AG08396 (cell line): ENCODE data around the gene DDAH2.

Experiments
- DNase-seq: peaks from one replicate; pipeline ENCODE4 v3.0.0; 2012; ENCODE audit warnings: low spot score, mixed read lengths

The DDAH2 gene

GRCh38 chr6:31728767-31729514 is at the start of gene DDAH2:
Gene DDAH2, minus strand, starts transcription at chr6:31729299. Its CDS starts 138 bp downstream, at chr6:31729161.
- no peak for DNase-seq

GRCh38 chr6:31778193-31778592 is 49.1 kb upstream of the DDAH2 start:
- DNase-seq, result no peak

- no peak for DNase-seq
Measured at GRCh38 chr6:31777667-31778050, 48.6 kb upstream of the DDAH2 start.

- DNase-seq, result peak; percentile 86
Measured at GRCh38 chr6:31776989-31777666, 48.0 kb upstream of the DDAH2 start, which contains the start of gene VWA7. Gene VWA7, minus strand, starts transcription at chr6:31777328. Its CDS starts 549 bp downstream, at chr6:31776779.

- DNase-seq, result no peak
Measured at GRCh38 chr6:31776485-31776988, 47.4 kb upstream of the DDAH2 start.

GRCh38 chr6:31775633-31776484 is 46.8 kb upstream of the DDAH2 start:
- DNase-seq, result no peak

GRCh38 chr6:31775184-31775583 is 46.1 kb upstream of the DDAH2 start:
- DNase-seq, result no peak

GRCh38 chr6:31771992-31772358 is 42.9 kb upstream of the DDAH2 start:
- DNase-seq, result no peak

GRCh38 chr6:31770860-31771259 is 41.8 kb upstream of the DDAH2 start:
- no peak for DNase-seq

GRCh38 chr6:31769684-31770371 is 40.7 kb upstream of the DDAH2 start:
- DNase-seq, result peak; percentile 83

- no peak for DNase-seq
Measured at GRCh38 chr6:31768363-31769257, 39.5 kb upstream of the DDAH2 start.

GRCh38 chr6:31767096-31767645 is 38.1 kb upstream of the DDAH2 start:
- DNase-seq, result no peak

GRCh38 chr6:31765910-31766794 is 37.1 kb upstream of the DDAH2 start:
- DNase-seq, result peak; percentile 56

- DNase-seq, result no peak
Measured at GRCh38 chr6:31765559-31765909, 36.4 kb upstream of the DDAH2 start.

- DNase-seq, result no peak
Measured at GRCh38 chr6:31764198-31764597, 35.1 kb upstream of the DDAH2 start.

- peak; percentile 81 for DNase-seq
Measured at GRCh38 chr6:31763619-31763940, 34.5 kb upstream of the DDAH2 start.

- no peak for DNase-seq
Measured at GRCh38 chr6:31762878-31763618, 33.9 kb upstream of the DDAH2 start.

- no peak for DNase-seq
Measured at GRCh38 chr6:31762356-31762755, 33.3 kb upstream of the DDAH2 start, which contains the start of gene SAPCD1. Gene SAPCD1, plus strand, starts transcription at chr6:31762656. Its CDS starts 399 bp downstream, at chr6:31763055.

GRCh38 chr6:31761343-31761742 is 32.2 kb upstream of the DDAH2 start:
- DNase-seq, result no peak
